HepG2 (cell line): ENCODE measurements around the gene POLE4. TPM values are rescaled to one million over a fixed set of nuclear protein-coding genes. Genes with fewer than 3 reads are reported as not detected.

ENCODE experiments used
- CBX1 ChIP-seq: IDR thresholded peaks from one replicate; pipeline ENCODE4 v1.6.1; 2016; ENCODE audit warnings: antibody characterized with exemption, low read depth
- FOXO1 ChIP-seq: sonication (generic); formaldehyde crosslinking; IDR thresholded peaks from 2 replicates; pipeline ENCODE4 v1.4.0; 2020; ENCODE audit warnings: missing genetic modification reagents
- HDAC2 ChIP-seq: sonication (generic); formaldehyde crosslinking; IDR thresholded peaks from 2 replicates; pipeline ENCODE4 v1.4.0; 2020; ENCODE audit warnings: missing genetic modification reagents
- ISL2 ChIP-seq: sonication (generic); formaldehyde crosslinking; IDR thresholded peaks from 2 replicates; pipeline ENCODE4 v1.5.0; 2020; ENCODE audit warnings: missing genetic modification reagents
- MEF2D ChIP-seq: sonication (generic); formaldehyde crosslinking; IDR thresholded peaks from 2 replicates; pipeline ENCODE4 v1.5.1; 2020; ENCODE audit warnings: mild to moderate bottlenecking, missing genetic modification reagents
- MTA1 ChIP-seq: sonication (generic); formaldehyde crosslinking; IDR thresholded peaks from 2 replicates; pipeline ENCODE4 v1.4.0; 2020; ENCODE audit warnings: missing genetic modification reagents, mild to moderate bottlenecking, borderline replicate concordance
- NFIB ChIP-seq: sonication (generic); formaldehyde crosslinking; IDR thresholded peaks from 2 replicates; pipeline ENCODE4 v1.9.0; 2021; ENCODE audit warnings: missing genetic modification reagents, mild to moderate bottlenecking, borderline replicate concordance
- RBAK ChIP-seq: sonication (generic); formaldehyde crosslinking; IDR thresholded peaks from 2 replicates; pipeline ENCODE4 v1.5.1; 2020; ENCODE audit warnings: mild to moderate bottlenecking, missing genetic modification reagents
- SP2 ChIP-seq: sonication (generic); formaldehyde crosslinking; IDR thresholded peaks from 2 replicates; pipeline ENCODE4 v1.5.1; 2020; ENCODE audit warnings: mild to moderate bottlenecking, missing genetic modification reagents
- ZIK1 ChIP-seq: sonication (generic); formaldehyde crosslinking; IDR thresholded peaks from 2 replicates; pipeline ENCODE4 v1.5.0; 2020; ENCODE audit warnings: mild to moderate bottlenecking, low read depth, missing genetic modification reagents, borderline replicate concordance
- ZNF235 ChIP-seq: sonication (generic); formaldehyde crosslinking; IDR thresholded peaks from 2 replicates; pipeline ENCODE4 v1.8.1; 2023; ENCODE audit warnings: mild to moderate bottlenecking, missing genetic modification reagents, borderline replicate concordance
- ZNF33A ChIP-seq: sonication (generic); formaldehyde crosslinking; IDR thresholded peaks from 2 replicates; pipeline ENCODE4 v1.5.1; 2020; ENCODE audit warnings: missing genetic modification reagents, mild to moderate bottlenecking, moderate library complexity, borderline replicate concordance
- ZNF510 ChIP-seq: sonication (generic); formaldehyde crosslinking; IDR thresholded peaks from 2 replicates; pipeline ENCODE4 v1.4.0; 2020; ENCODE audit warnings: low read depth, mild to moderate bottlenecking, missing genetic modification reagents
- ZNF530 ChIP-seq: sonication (generic); formaldehyde crosslinking; IDR thresholded peaks from 2 replicates; pipeline ENCODE4 v1.5.0; 2020; ENCODE audit warnings: low read depth, mild to moderate bottlenecking, missing genetic modification reagents
- ZNF605 ChIP-seq: sonication (generic); formaldehyde crosslinking; IDR thresholded peaks from 2 replicates; pipeline ENCODE4 v1.8.0; 2022; ENCODE audit warnings: mild to moderate bottlenecking, missing genetic modification reagents
- ZNF687 ChIP-seq: sonication (generic); formaldehyde crosslinking; IDR thresholded peaks from 2 replicates; pipeline ENCODE4 v1.5.1; 2020; ENCODE audit warnings: mild to moderate bottlenecking, missing genetic modification reagents, moderate library complexity
- ZNF83 ChIP-seq: sonication (generic); formaldehyde crosslinking; IDR thresholded peaks from 2 replicates; pipeline ENCODE4 v1.4.0; 2020; ENCODE audit warnings: missing genetic modification reagents, mild to moderate bottlenecking, borderline replicate concordance
- polyA plus RNA-seq, 8 experiments: library from polyadenylated mRNA; depleted of rRNA in 3 of 8; stranded (reverse) in 7 of 8; unstranded in 1 of 8; fragments of >200 nt; fragmentation: Illumina TruSeq in 4 of 8; extraction: Trizol in 4 of 8; gene quantifications; 2 replicates each; pipeline versions ENCODE4 v1.2.1 to v1.2.3, GENCODE V29; 2011 to 2016; ENCODE audit warnings: low read depth in 4 of 8, missing spikeins in 1 of 8, mixed read lengths in 1 of 8; ENCODE audit not compliant: insufficient read depth in 1 of 8
- total RNA-seq, 5 experiments: library from RNA; depleted of rRNA; stranded (reverse); fragments of >200 nt; fragmentation: Illumina TruSeq; extraction: Trizol; gene quantifications; 2 replicates each; pipeline ENCODE4 v1.2.3, GENCODE V29; 2016; ENCODE audit warnings: low read depth in 1 of 5
- TF ChIP-seq, protein P1 (sequence below): IDR thresholded peaks from 2 replicates; pipeline ENCODE4 v1.4.0; 2020; ENCODE audit warnings: mild to moderate bottlenecking, missing genetic modification reagents
- TF ChIP-seq, protein P2 (sequence below): sonication (generic); IDR thresholded peaks from 2 replicates; pipeline ENCODE4 v1.6.1; 2016; ENCODE audit warnings: low read depth, borderline replicate concordance
- TF ChIP-seq, protein P3 (sequence below): sonication (generic); formaldehyde crosslinking; IDR thresholded peaks from 2 replicates; pipeline ENCODE4 v1.8.1; 2023; ENCODE audit warnings: mild to moderate bottlenecking, moderate library complexity, missing genetic modification reagents

POLE4 gene
- total and polyA plus RNA-seq, 2 of the 13 experiments (the other 11 are each of a cell fraction or from before 2014, with no cell fraction given), result 106 to 116 TPM

GRCh38 chr2:74908748-74909444 lies 49.5 kb upstream of the POLE4 start (continued):
- TF ChIP-seq NFIB (CRISPR knock-in tag) (no peak), CBX1 (no peak), FOXO1 (CRISPR knock-in tag) (no peak), MTA1 (CRISPR knock-in tag) (no peak), ZNF530 (CRISPR knock-in tag) (no peak), RBAK (no peak), MEF2D (CRISPR knock-in tag) (no peak), ZNF687 (peak; percentile 58), HDAC2 (no peak), SP2 (CRISPR knock-in tag) (no peak), ZNF605 (peak; percentile 27; the same call in 1 of the 2 replicates), ZNF510 (CRISPR knock-in tag) (no peak), ZIK1 (CRISPR knock-in tag) (no peak), ZNF235 (CRISPR knock-in tag) (no peak), ZNF33A (CRISPR knock-in tag) (no peak), ISL2 (CRISPR knock-in tag) (no peak), ZNF83 (CRISPR knock-in tag) (no peak)
- TF ChIP-seq, protein P1, sequence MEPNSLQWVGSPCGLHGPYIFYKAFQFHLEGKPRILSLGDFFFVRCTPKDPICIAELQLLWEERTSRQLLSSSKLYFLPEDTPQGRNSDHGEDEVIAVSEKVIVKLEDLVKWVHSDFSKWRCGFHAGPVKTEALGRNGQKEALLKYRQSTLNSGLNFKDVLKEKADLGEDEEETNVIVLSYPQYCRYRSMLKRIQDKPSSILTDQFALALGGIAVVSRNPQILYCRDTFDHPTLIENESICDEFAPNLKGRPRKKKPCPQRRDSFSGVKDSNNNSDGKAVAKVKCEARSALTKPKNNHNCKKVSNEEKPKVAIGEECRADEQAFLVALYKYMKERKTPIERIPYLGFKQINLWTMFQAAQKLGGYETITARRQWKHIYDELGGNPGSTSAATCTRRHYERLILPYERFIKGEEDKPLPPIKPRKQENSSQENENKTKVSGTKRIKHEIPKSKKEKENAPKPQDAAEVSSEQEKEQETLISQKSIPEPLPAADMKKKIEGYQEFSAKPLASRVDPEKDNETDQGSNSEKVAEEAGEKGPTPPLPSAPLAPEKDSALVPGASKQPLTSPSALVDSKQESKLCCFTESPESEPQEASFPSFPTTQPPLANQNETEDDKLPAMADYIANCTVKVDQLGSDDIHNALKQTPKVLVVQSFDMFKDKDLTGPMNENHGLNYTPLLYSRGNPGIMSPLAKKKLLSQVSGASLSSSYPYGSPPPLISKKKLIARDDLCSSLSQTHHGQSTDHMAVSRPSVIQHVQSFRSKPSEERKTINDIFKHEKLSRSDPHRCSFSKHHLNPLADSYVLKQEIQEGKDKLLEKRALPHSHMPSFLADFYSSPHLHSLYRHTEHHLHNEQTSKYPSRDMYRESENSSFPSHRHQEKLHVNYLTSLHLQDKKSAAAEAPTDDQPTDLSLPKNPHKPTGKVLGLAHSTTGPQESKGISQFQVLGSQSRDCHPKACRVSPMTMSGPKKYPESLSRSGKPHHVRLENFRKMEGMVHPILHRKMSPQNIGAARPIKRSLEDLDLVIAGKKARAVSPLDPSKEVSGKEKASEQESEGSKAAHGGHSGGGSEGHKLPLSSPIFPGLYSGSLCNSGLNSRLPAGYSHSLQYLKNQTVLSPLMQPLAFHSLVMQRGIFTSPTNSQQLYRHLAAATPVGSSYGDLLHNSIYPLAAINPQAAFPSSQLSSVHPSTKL (CRISPR knock-in tag), result 0 out of 2 replicates have a peak, but pooled peaks have one; percentile 11
- TF ChIP-seq, protein P2, sequence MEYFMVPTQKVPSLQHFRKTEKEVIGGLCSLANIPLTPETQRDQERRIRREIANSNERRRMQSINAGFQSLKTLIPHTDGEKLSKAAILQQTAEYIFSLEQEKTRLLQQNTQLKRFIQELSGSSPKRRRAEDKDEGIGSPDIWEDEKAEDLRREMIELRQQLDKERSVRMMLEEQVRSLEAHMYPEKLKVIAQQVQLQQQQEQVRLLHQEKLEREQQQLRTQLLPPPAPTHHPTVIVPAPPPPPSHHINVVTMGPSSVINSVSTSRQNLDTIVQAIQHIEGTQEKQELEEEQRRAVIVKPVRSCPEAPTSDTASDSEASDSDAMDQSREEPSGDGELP, result peak; percentile 70; the same call in 1 of the 2 replicates
- TF ChIP-seq, protein P3, sequence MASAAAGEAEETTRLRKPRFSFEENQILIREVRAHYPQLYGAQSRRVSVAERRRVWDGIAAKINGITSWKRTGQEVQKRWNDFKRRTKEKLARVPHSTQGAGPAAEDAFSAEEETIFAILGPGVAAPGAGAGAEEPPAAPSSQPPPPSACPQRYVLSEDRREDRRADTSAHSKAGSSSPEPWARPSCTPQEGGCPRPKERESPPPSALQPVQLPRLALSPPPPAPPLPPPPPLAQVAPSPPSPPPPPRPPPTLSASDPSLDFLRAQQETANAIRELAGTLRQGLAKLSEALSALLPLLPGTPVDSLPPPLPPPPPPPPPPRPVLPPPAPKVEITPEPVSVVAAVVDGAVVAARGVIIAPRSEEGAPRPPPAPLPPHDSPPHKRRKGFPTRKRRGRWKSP (CRISPR knock-in tag), result no peak
